ENCODE data around the gene SUZ12. TPM values are rescaled to one million over a fixed set of nuclear protein-coding genes. Genes with fewer than 3 reads are reported as not detected.
"Not testable (repeated sequence)": the region's sequence is repeated elsewhere in the genome, so short reads cannot be mapped to it uniquely, and the experiment has no call there.

The SUZ12 gene
- 32.8 and 58.8 TPM in 2 replicates for total RNA-seq (ENCODE audit: low replicate concordance)

- Histone ChIP-seq H3K79me2 (ENCODE audit: low read depth) (peaks cover 50% of the 10 kb centered on the region), H3K4me1 (peaks cover 12% of the 10 kb centered on the region), H3K27ac (peak within 1 kb of the TSS; percentile 96), H3F3A (ENCODE audit: low read depth) (peaks cover 17% of the 10 kb centered on the region), H2AFZ (replicated peaks) (peak within 1 kb of the TSS; percentile 97), H4K20me1 (ENCODE audit: low read depth) (peaks cover 39% of the 10 kb centered on the region), H3K4me2 (peak within 1 kb of the TSS; percentile 85), H3K9ac (peak within 1 kb of the TSS; percentile 89), H3K4me3 (peak within 1 kb of the TSS; percentile 86)
- TF ChIP-seq EZH2phosphoT487 (IDR thresholded peaks at IDR 0.05), result peak; percentile 23
- peaks cover 12% of the 10 kb centered on the region for H3K4me1 Mint-ChIP-seq
- H3K36me3 ChIP-seq; H3K9me3 Mint-ChIP-seq; H3K27me3 Mint-ChIP-seq (ENCODE audit: insufficient read depth, low read depth); H3K36me3 Mint-ChIP-seq; H3K27me3 ChIP-seq; H3K9me3 ChIP-seq (ENCODE audit: low read depth): not testable (repeated sequence)
- peak within 1 kb of the TSS; percentile 33 for H3K27ac Mint-ChIP-seq
- H3K4me3 Mint-ChIP-seq, result peak within 1 kb of the TSS; percentile 91
- DNase-seq (ENCODE audit: low spot score), result peak; percentile 90
These were observed at the start of gene SUZ12 for GRCh38 chr17:31936615-31937609. Gene SUZ12, plus strand, starts transcription at chr17:31937007. Its CDS starts 240 bp downstream, at chr17:31937247.

DNA sequence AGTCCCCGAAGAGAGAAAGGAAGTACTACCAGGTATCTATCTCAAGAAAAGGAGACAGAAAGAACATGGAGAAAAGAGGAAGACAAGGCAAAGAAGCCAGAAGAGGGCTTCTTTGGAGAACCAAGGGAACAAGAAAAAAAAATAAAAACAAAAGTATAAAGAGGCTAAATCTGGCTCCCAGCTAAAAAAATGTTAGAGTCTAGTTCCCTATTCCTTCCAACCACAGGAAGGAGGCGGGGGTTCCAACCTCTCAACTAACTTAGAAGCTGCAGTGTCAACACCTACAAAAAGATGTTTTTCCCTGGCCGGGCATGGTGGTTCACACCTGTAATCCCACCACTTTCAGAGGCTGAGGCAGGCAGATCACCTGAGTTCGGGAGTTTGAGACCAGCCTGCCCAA lies 48.7 kb upstream of the SUZ12 start:
- no peak overlapping the region for H3K9ac ChIP-seq
- DNase-seq (ENCODE audit: low spot score), result no peak
- Mint-ChIP-seq H3K9me3 (no peaks in the 10 kb centered on the region), H3K4me3 (no peak overlapping the region), H3K27me3 (ENCODE audit: insufficient read depth, low read depth) (no peaks in the 10 kb centered on the region), H3K27ac (no peak overlapping the region), H3K4me1 (no peaks in the 10 kb centered on the region), H3K36me3 (peaks cover 30% of the 10 kb centered on the region)
- H3K4me1 ChIP-seq, result no peaks in the 10 kb centered on the region
- no peaks in the 10 kb centered on the region for H3K79me2 ChIP-seq (ENCODE audit: low read depth)
- H3K9me3 ChIP-seq (ENCODE audit: low read depth), result no peaks in the 10 kb centered on the region
- no peak overlapping the region for H3K4me3 ChIP-seq
- H2AFZ ChIP-seq (replicated peaks), result no peak overlapping the region
- no peaks in the 10 kb centered on the region for H4K20me1 ChIP-seq (ENCODE audit: low read depth)
- no peak for TF ChIP-seq CTCF (IDR thresholded peaks at IDR 0.05)
- no peak for TF ChIP-seq EZH2 (IDR thresholded peaks at IDR 0.05)
- TF ChIP-seq EZH2phosphoT487 (IDR thresholded peaks at IDR 0.05), result no peak
- H3F3A ChIP-seq (ENCODE audit: low read depth), result no peaks in the 10 kb centered on the region
- H3K27me3 ChIP-seq, result no peaks in the 10 kb centered on the region
- H3K36me3 ChIP-seq, result peaks cover 12% of the 10 kb centered on the region
- no peak overlapping the region for H3K4me2 ChIP-seq
- no peak overlapping the region for H3K27ac ChIP-seq

- Histone ChIP-seq H3K9me3 (ENCODE audit: low read depth) (no peaks in the 10 kb centered on the region), H3K27me3 (no peaks in the 10 kb centered on the region), H3K27ac (no peak overlapping the region), H4K20me1 (ENCODE audit: low read depth) (peaks cover 9% of the 10 kb centered on the region), H3K36me3 (no peaks in the 10 kb centered on the region), H3K79me2 (ENCODE audit: low read depth) (peaks cover 28% of the 10 kb centered on the region), H3F3A (ENCODE audit: low read depth) (peaks cover 9% of the 10 kb centered on the region), H3K9ac (peak overlapping the region; percentile 67), H3K4me1 (peaks cover 4% of the 10 kb centered on the region), H2AFZ (replicated peaks) (peak overlapping the region; percentile 87), H3K4me2 (peak overlapping the region; percentile 88), H3K4me3 (peak overlapping the region; percentile 90)
- peak; percentile 9 for DNase-seq (ENCODE audit: low spot score)
- H3K4me3 Mint-ChIP-seq, result no peak overlapping the region
- peaks cover 8% of the 10 kb centered on the region for H3K36me3 Mint-ChIP-seq
- TF ChIP-seq EZH2phosphoT487 (IDR thresholded peaks at IDR 0.05) (no peak), CTCF (IDR thresholded peaks at IDR 0.05) (no peak), EZH2 (IDR thresholded peaks at IDR 0.05) (no peak)
- no peaks in the 10 kb centered on the region for H3K9me3 Mint-ChIP-seq
- H3K27me3 Mint-ChIP-seq (ENCODE audit: insufficient read depth, low read depth), result no peaks in the 10 kb centered on the region
- no peak overlapping the region for H3K27ac Mint-ChIP-seq
- H3K4me1 Mint-ChIP-seq, result peaks cover 3% of the 10 kb centered on the region
These were observed 35.9 kb upstream of the SUZ12 start for GRCh38 chr17:31900877-31901276.

DNA sequence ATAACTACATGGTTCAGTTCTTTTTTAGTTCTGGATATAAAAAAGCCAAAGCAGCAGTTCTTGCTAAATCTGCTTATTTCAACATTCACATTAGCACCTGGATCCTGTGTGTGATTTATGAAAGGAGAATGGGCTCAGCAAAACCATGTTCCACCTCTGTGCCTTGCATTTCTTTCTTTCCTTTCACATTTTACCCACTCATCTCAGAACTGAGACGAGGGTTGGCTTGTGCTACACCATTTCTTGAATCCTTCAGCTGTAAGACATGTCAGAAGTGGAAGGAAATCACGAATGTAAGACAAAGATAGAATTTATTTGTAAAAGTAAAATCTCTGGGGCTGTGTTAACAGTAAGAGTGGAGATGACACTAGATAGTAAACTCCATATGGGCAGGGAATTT lies 34.1 kb upstream of the SUZ12 start:
- peaks cover 13% of the 10 kb centered on the region for H3K4me1 Mint-ChIP-seq
- Histone ChIP-seq H3K9me3 (ENCODE audit: low read depth) (no peaks in the 10 kb centered on the region), H3F3A (ENCODE audit: low read depth) (peaks cover 9% of the 10 kb centered on the region), H3K4me2 (no peak overlapping the region), H4K20me1 (ENCODE audit: low read depth) (peaks cover 9% of the 10 kb centered on the region), H3K4me3 (no peak overlapping the region), H3K79me2 (ENCODE audit: low read depth) (peaks cover 28% of the 10 kb centered on the region), H3K27ac (no peak overlapping the region), H3K9ac (no peak overlapping the region), H2AFZ (replicated peaks) (peak overlapping the region; percentile 94), H3K4me1 (peaks cover 4% of the 10 kb centered on the region), H3K36me3 (no peaks in the 10 kb centered on the region), H3K27me3 (no peaks in the 10 kb centered on the region)
- H3K27me3 Mint-ChIP-seq (ENCODE audit: insufficient read depth, low read depth), result peaks cover 5% of the 10 kb centered on the region
- H3K36me3 Mint-ChIP-seq, result peaks cover 3% of the 10 kb centered on the region
- H3K9me3 Mint-ChIP-seq, result no peaks in the 10 kb centered on the region
- no peak for DNase-seq (ENCODE audit: low spot score)
- TF ChIP-seq EZH2phosphoT487 (IDR thresholded peaks at IDR 0.05) (no peak), EZH2 (IDR thresholded peaks at IDR 0.05) (no peak), CTCF (IDR thresholded peaks at IDR 0.05) (no peak)
- H3K27ac Mint-ChIP-seq, result no peak overlapping the region
- H3K4me3 Mint-ChIP-seq, result no peak overlapping the region

Data from neural progenitor cell (in vitro differentiated cells).